IMR-90 (cell line): ENCODE data around the gene ABHD17B. TPM values are rescaled to one million over a fixed set of nuclear protein-coding genes. Genes with fewer than 3 reads are reported as not detected.

Experiments
- ATAC-seq: fragments of 200-7000 bp; cut with Tn5 transposase; 2 replicates; pipeline ENCODE4 v1.9.1; 2020; ENCODE audit warnings: low read depth, mild to moderate bottlenecking, moderate library complexity
- BruUV-seq: library from RNA; stranded (reverse); fragments of 400-500 nt; replicated peaks from 2 replicates; lab custom pipeline; 2021; lab: Mats Ljungman, UMichigan
- CTCF ChIA-PET: fragments of 300-600 bp; formaldehyde crosslinking; extraction: SDS; loops from one replicate; lab custom pipeline; 2021; ENCODE audit warnings: antibody characterized with exemption; lab: Yijun Ruan, JAX
- POLR2A ChIA-PET: fragments of 300-600 bp; sonication (Branson Sonifier 250); formaldehyde crosslinking; loops from one replicate; lab custom pipeline; 2022; ENCODE audit warnings: antibody characterized with exemption; ENCODE audit not compliant: unreplicated experiment; lab: Charles Lee
- DNase-seq: peaks from one replicate; pipeline ENCODE4 v3.0.0; 2013
- H2AFZ ChIP-seq: replicated peaks from 2 replicates; pipeline ENCODE3; 2013; ENCODE audit warnings: low read length, mild to moderate bottlenecking; ENCODE audit not compliant: poor library complexity
- H2AK5ac ChIP-seq: 2 replicates; pipeline ENCODE4 v1.6.1; 2013; ENCODE audit warnings: low read depth, low read length, inconsistent platforms
- H2AK9ac ChIP-seq: replicated peaks from 2 replicates; pipeline ENCODE3; 2013; ENCODE audit warnings: mild to moderate bottlenecking, low read depth, low read length, moderate library complexity; ENCODE audit not compliant: poor library complexity
- H2BK120ac ChIP-seq: 2 replicates; pipeline ENCODE4 v1.6.1; 2013; ENCODE audit warnings: low read depth, low read length, inconsistent platforms
- H2BK15ac ChIP-seq: 3 replicates; pipeline ENCODE4 v1.6.1; 2013; ENCODE audit warnings: low read depth, low read length, inconsistent platforms
- H2BK20ac ChIP-seq: 2 replicates; pipeline ENCODE4 v1.6.1; 2013; ENCODE audit warnings: low read depth, mild to moderate bottlenecking, inconsistent platforms, low read length, moderate library complexity
- H2BK5ac ChIP-seq: 2 replicates; pipeline ENCODE4 v1.6.1; 2013; ENCODE audit warnings: mild to moderate bottlenecking, low read depth, low read length, inconsistent platforms; ENCODE audit not compliant: poor library complexity, severe bottlenecking
- H3K14ac ChIP-seq: replicated peaks from 2 replicates; pipeline ENCODE4 v1.6.1; 2013; ENCODE audit warnings: low read depth, low read length, inconsistent platforms
- H3K18ac ChIP-seq: 2 replicates; pipeline ENCODE4 v1.6.1; 2013; ENCODE audit warnings: low read depth, low read length, control low read depth
- H3K23ac ChIP-seq: 2 replicates; pipeline ENCODE4 v1.6.1; 2013; ENCODE audit warnings: low read depth, low read length, inconsistent platforms
- H3K27ac ChIP-seq: 2 replicates; pipeline ENCODE4 v1.5.1; 2013; ENCODE audit warnings: mild to moderate bottlenecking, control low read depth, low read length; ENCODE audit not compliant: insufficient read depth
- H3K27me3 ChIP-seq: 2 replicates; pipeline ENCODE4 v1.6.1; 2013; ENCODE audit warnings: low read length; ENCODE audit not compliant: control insufficient read depth, insufficient read depth
- H3K36me3 ChIP-seq: 2 replicates; pipeline ENCODE4 v1.6.1; 2013; ENCODE audit warnings: low read length, mixed read lengths; ENCODE audit not compliant: control insufficient read depth, insufficient read depth
- H3K4ac ChIP-seq: 2 replicates; pipeline ENCODE4 v1.6.1; 2013; ENCODE audit warnings: low read depth, low read length, inconsistent platforms
- H3K4me1 ChIP-seq: 2 replicates; pipeline ENCODE4 v1.6.1; 2013; ENCODE audit warnings: low read length, mixed read lengths; ENCODE audit not compliant: control insufficient read depth, insufficient read depth
- H3K4me2 ChIP-seq: 2 replicates; pipeline ENCODE4 v1.6.1; 2013; ENCODE audit warnings: low read depth, mild to moderate bottlenecking, control low read depth, low read length, moderate library complexity
- H3K4me3 ChIP-seq: 2 replicates; pipeline ENCODE4 v1.5.1; 2013; ENCODE audit warnings: low read depth, mild to moderate bottlenecking, control low read depth, low read length, moderate library complexity; ENCODE audit not compliant: insufficient read depth
- H3K56ac ChIP-seq: 2 replicates; pipeline ENCODE4 v1.6.1; 2013; ENCODE audit warnings: low read length, inconsistent platforms; ENCODE audit not compliant: insufficient read depth; ENCODE audit errors: extremely low read depth
- H3K79me1 ChIP-seq, 2 experiments: 2 replicates each; pipeline ENCODE4 v1.6.1; 2013; ENCODE audit warnings: low read length in 2 of 2, inconsistent platforms in 1 of 2, low read depth in 1 of 2
- H3K9ac ChIP-seq: 2 replicates; pipeline ENCODE4 v1.6.1; 2013; ENCODE audit warnings: low read depth, low read length, control low read depth
- H3K9me1 ChIP-seq: 2 replicates; pipeline ENCODE4 v1.6.1; 2013; ENCODE audit warnings: low read length, inconsistent platforms; ENCODE audit not compliant: insufficient read depth
- H3K9me3 ChIP-seq: 2 replicates; pipeline ENCODE4 v1.6.1; 2013; ENCODE audit warnings: low read length; ENCODE audit not compliant: control insufficient read depth, insufficient read depth
- H4K20me1 ChIP-seq: 2 replicates; pipeline ENCODE4 v1.6.1; 2013; ENCODE audit warnings: low read length, inconsistent platforms; ENCODE audit not compliant: insufficient read depth
- H4K5ac ChIP-seq: 2 replicates; pipeline ENCODE4 v1.6.1; 2013; ENCODE audit warnings: mild to moderate bottlenecking, low read depth, low read length, control low read depth
- H4K8ac ChIP-seq, 2 experiments: 2 replicates each; pipeline ENCODE4 v1.6.1; 2013; ENCODE audit warnings: low read depth in 2 of 2, low read length in 2 of 2, control low read depth in 1 of 2, inconsistent platforms in 1 of 2
- H4K91ac ChIP-seq: 2 replicates; pipeline ENCODE4 v1.6.1; 2013; ENCODE audit warnings: low read depth, low read length, inconsistent platforms; ENCODE audit not compliant: insufficient read depth
- CEBPB ChIP-seq: IDR thresholded peaks from 2 replicates; pipeline ENCODE4 v1.6.1; 2012; ENCODE audit warnings: low read depth, low read length, improper control_type of control experiment
- FOS ChIP-seq: fragments of 150-350 bp; IDR thresholded peaks from 2 replicates; pipeline ENCODE4 v1.6.1; 2016; ENCODE audit warnings: low read depth, low read length
- MAFK ChIP-seq: IDR thresholded peaks from 2 replicates; pipeline ENCODE4 v1.6.1; 2012; ENCODE audit warnings: low read depth, low read length, improper control_type of control experiment
- MAZ ChIP-seq: IDR thresholded peaks from 2 replicates; pipeline ENCODE4 v1.6.1; 2012; ENCODE audit warnings: low read depth, mild to moderate bottlenecking, low read length, improper control_type of control experiment, moderate library complexity, borderline replicate concordance
- MXI1 ChIP-seq: IDR thresholded peaks from 2 replicates; pipeline ENCODE4 v1.6.1; 2012; ENCODE audit warnings: low read depth, mild to moderate bottlenecking, low read length, moderate library complexity, borderline replicate concordance
- NFE2L2 ChIP-seq: fragments of 150-350 bp; IDR thresholded peaks from 2 replicates; pipeline ENCODE4 v1.6.1; 2016; ENCODE audit warnings: low read depth, mild to moderate bottlenecking, low read length
- POLR2A ChIP-seq: IDR thresholded peaks from 2 replicates; pipeline ENCODE4 v1.6.1; 2012; ENCODE audit warnings: mild to moderate bottlenecking, low read depth, low read length
- RAD21 ChIP-seq: IDR thresholded peaks from 2 replicates; pipeline ENCODE4 v1.6.1; 2012; ENCODE audit warnings: low read length, improper control_type of control experiment
- RFX5 ChIP-seq: IDR thresholded peaks from 2 replicates; pipeline ENCODE4 v1.8.0; 2012; ENCODE audit warnings: low read depth, mild to moderate bottlenecking, low read length, moderate library complexity
- WGBS, 2 experiments: methylation state at CpG; one replicate each; pipeline versions ENCODE4 v1.1.5 to v1.1.7; 2013; ENCODE audit warnings: missing lambda C conversion rate in 2 of 2; ENCODE audit not compliant: insufficient read length in 1 of 2; ENCODE audit errors: extremely low coverage in 2 of 2; 5-methylcytosine and 5-hydroxymethylcytosine counted together
- dilution Hi-C: fragments of 300-500 bp; cut with HindIII; formaldehyde crosslinking; loops from one replicate; pipeline ENCODE4 v1.14.3; 2018; ENCODE audit warnings: low sequenced_read_pairs; ENCODE audit not compliant: unreplicated experiment
- in situ Hi-C: fragments of 300-500 bp; cut with MboI; formaldehyde crosslinking; loops from 3 replicates; pipeline ENCODE4 v1.14.3; 2019; ENCODE audit warnings: low sequenced_read_pairs, inconsistent platforms, mixed read lengths
- intact Hi-C: fragments of 100-400 bp; cut with micrococcal nuclease; formaldehyde crosslinking; loops from 2 replicates; pipeline ENCODE4 v1.10.0; 2022
- polyA plus RNA-seq, 3 experiments: library from polyadenylated mRNA; depleted of rRNA; stranded (reverse); fragments of >200 nt; gene quantifications; 2 replicates each; pipeline ENCODE4 v1.2.3, GENCODE V29; 2012; ENCODE audit warnings: low replicate concordance in 1 of 3
- total RNA-seq: library from RNA; depleted of rRNA; stranded (reverse); fragments of >200 nt; gene quantifications from 2 replicates; pipeline ENCODE4 v1.2.3, GENCODE V29; 2012
- TF ChIP-seq, protein P1 (sequence below): conservative IDR thresholded peaks from 2 replicates; pipeline ENCODE4 v1.5.1; 2012; ENCODE audit warnings: mild to moderate bottlenecking, low read depth, low read length, improper control_type of control experiment
- TF ChIP-seq, protein P2 (sequence below): fragments of 150-350 bp; IDR thresholded peaks from 2 replicates; pipeline ENCODE4 v1.6.1; 2016; ENCODE audit warnings: low read depth, mild to moderate bottlenecking, low read length, moderate library complexity, borderline replicate concordance
- TF ChIP-seq, protein P3 (sequence below): fragments of 150-350 bp; IDR thresholded peaks from 2 replicates; pipeline ENCODE4 v1.6.1; 2017; ENCODE audit warnings: mild to moderate bottlenecking, antibody characterized with exemption, low read length, low read depth

Gene ABHD17B
- total and polyA plus RNA-seq, 2 of the 4 experiments (the other 2 are of a cell fraction) = 7.5 to 16.8 TPM

DNA sequence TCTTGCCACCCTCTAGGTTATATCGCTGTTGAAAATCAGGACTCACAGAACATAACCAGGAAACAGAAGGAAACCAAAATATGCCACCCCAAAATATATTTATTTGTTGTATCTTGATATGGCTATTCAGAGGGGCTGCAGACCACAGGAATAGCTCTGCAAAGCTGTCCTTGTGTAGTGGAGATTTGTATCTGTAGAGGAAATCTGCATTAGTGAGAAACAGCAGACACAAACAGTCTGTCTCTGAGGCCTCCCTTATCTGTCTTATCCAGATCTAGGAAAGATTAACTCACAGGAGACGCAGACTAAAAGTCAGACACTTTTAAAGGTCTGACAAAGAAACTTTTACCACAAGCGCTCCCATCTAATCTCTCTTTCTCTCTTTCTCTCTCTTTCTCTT, 88.5 kb downstream of the ABHD17B start:
- Histone ChIP-seq H3K36me3 (no peaks in the 10 kb centered on the region), H4K20me1 (no peaks in the 10 kb centered on the region), H2BK15ac (no peak overlapping the region), H3K27ac (no peak overlapping the region), H3K4ac (no peak overlapping the region), H2BK5ac (no peak overlapping the region), H3K4me3 (no peak overlapping the region), H4K8ac (no peak overlapping the region), H3K56ac (no peak overlapping the region), H2AFZ (no peak overlapping the region), H2BK20ac (no peak overlapping the region), H4K91ac (no peak overlapping the region), H2AK9ac (no peak overlapping the region), H3K9me3 (no peaks in the 10 kb centered on the region), H3K4me1 (no peaks in the 10 kb centered on the region), H3K23ac (no peak overlapping the region), H4K5ac (no peak overlapping the region), H3K14ac (no peak overlapping the region), H2AK5ac (no peak overlapping the region), H3K27me3 (no peaks in the 10 kb centered on the region; the same call in 1 of the 2 replicates), H3K9me1 (no peaks in the 10 kb centered on the region), H3K18ac (no peak overlapping the region), H3K4me2 (no peak overlapping the region), H2BK120ac (no peak overlapping the region), H3K9ac (no peak overlapping the region), H3K79me1 (no peaks in the 10 kb centered on the region)
- dilution Hi-C loops = no loop called here
- no peak for DNase-seq
- in situ Hi-C loops = loop anchor here (10.0 to 25.0 kb wide), 3 partner anchors 192 to 535 kb away; no protein-coding TSS in a partner anchor
- intact Hi-C loops = no loop called here
- ATAC-seq = no peak
- no peak for TF ChIP-seq MXI1
- TF ChIP-seq, protein P1, sequence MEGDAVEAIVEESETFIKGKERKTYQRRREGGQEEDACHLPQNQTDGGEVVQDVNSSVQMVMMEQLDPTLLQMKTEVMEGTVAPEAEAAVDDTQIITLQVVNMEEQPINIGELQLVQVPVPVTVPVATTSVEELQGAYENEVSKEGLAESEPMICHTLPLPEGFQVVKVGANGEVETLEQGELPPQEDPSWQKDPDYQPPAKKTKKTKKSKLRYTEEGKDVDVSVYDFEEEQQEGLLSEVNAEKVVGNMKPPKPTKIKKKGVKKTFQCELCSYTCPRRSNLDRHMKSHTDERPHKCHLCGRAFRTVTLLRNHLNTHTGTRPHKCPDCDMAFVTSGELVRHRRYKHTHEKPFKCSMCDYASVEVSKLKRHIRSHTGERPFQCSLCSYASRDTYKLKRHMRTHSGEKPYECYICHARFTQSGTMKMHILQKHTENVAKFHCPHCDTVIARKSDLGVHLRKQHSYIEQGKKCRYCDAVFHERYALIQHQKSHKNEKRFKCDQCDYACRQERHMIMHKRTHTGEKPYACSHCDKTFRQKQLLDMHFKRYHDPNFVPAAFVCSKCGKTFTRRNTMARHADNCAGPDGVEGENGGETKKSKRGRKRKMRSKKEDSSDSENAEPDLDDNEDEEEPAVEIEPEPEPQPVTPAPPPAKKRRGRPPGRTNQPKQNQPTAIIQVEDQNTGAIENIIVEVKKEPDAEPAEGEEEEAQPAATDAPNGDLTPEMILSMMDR = no peak
- no peak for TF ChIP-seq CEBPB
- TF ChIP-seq RAD21 = no peak
- TF ChIP-seq, protein P2, sequence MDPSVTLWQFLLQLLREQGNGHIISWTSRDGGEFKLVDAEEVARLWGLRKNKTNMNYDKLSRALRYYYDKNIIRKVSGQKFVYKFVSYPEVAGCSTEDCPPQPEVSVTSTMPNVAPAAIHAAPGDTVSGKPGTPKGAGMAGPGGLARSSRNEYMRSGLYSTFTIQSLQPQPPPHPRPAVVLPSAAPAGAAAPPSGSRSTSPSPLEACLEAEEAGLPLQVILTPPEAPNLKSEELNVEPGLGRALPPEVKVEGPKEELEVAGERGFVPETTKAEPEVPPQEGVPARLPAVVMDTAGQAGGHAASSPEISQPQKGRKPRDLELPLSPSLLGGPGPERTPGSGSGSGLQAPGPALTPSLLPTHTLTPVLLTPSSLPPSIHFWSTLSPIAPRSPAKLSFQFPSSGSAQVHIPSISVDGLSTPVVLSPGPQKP = no peak
- TF ChIP-seq MAZ = no peak
- TF ChIP-seq RFX5 = no peak
- TF ChIP-seq, protein P3, sequence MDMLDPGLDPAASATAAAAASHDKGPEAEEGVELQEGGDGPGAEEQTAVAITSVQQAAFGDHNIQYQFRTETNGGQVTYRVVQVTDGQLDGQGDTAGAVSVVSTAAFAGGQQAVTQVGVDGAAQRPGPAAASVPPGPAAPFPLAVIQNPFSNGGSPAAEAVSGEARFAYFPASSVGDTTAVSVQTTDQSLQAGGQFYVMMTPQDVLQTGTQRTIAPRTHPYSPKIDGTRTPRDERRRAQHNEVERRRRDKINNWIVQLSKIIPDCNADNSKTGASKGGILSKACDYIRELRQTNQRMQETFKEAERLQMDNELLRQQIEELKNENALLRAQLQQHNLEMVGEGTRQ = no peak
- no peak for TF ChIP-seq POLR2A
- TF ChIP-seq NFE2L2 = no peak
- no peak for TF ChIP-seq MAFK
- no peak for TF ChIP-seq FOS
- ChIA-PET CTCF (interaction anchor here (0.9 kb wide), 1 partner anchor 203 kb away, joined by 3 read pairs; no protein-coding TSS in a partner anchor), POLR2A (no interaction called here)
- no CpG with 5 or more reads among the region's 3 CpGs for WGBS, 2 experiments
- BruUV-seq = no TSS peak
